Ectodermal cell (in vitro differentiated cells): ENCODE data around the gene CEP152.

ENCODE experiments used
- H3K27ac ChIP-seq: 2 replicates; pipeline ENCODE4 v1.7.0; 2013; ENCODE audit warnings: mild to moderate bottlenecking, low read depth, low read length; ENCODE audit not compliant: insufficient read depth, poor library complexity, severe bottlenecking
- H3K27me3 ChIP-seq: 2 replicates; pipeline ENCODE4 v1.7.0; 2013; ENCODE audit warnings: mild to moderate bottlenecking, low read length; ENCODE audit not compliant: insufficient read depth, control insufficient read depth, poor library complexity, severe bottlenecking
- H3K36me3 ChIP-seq: one replicate; pipeline ENCODE4 v1.7.0; 2013; ENCODE audit warnings: low read length; ENCODE audit not compliant: control insufficient read depth, insufficient read depth
- H3K4me1 ChIP-seq: one replicate; pipeline ENCODE4 v1.7.0; 2013; ENCODE audit warnings: low read length; ENCODE audit not compliant: control insufficient read depth, insufficient read depth
- H3K4me3 ChIP-seq: 2 replicates; pipeline ENCODE4 v1.7.0; 2013; ENCODE audit warnings: low read depth, low read length, control low read depth; ENCODE audit not compliant: insufficient read depth
- H3K9me3 ChIP-seq: 2 replicates; pipeline ENCODE4 v1.7.0; 2013; ENCODE audit warnings: mild to moderate bottlenecking, low read length, moderate library complexity; ENCODE audit not compliant: control insufficient read depth
- WGBS, 2 experiments: methylation state at CpG; one replicate each; pipeline ENCODE4 v1.1.7; 2013; ENCODE audit warnings: missing lambda C conversion rate in 2 of 2; 5-methylcytosine and 5-hydroxymethylcytosine counted together

The CEP152 gene

GRCh38 chr15:48693484-48693883 is 117.4 kb downstream of the CEP152 start:
- Histone ChIP-seq H3K27ac (no peak overlapping the region), H3K9me3 (no peaks in the 10 kb centered on the region), H3K4me1 (no peaks in the 10 kb centered on the region), H3K27me3 (no peaks in the 10 kb centered on the region), H3K4me3 (no peak overlapping the region), H3K36me3 (no peaks in the 10 kb centered on the region)

- WGBS, 2 experiments, result 71 to 100% methylated on average over 1 of the region's 2 CpGs
Observed at GRCh38 chr15:48688493-48688892, 122.4 kb downstream of the CEP152 start.

More at GRCh38 chr15:48688493-48688892, 122.4 kb downstream of the CEP152 start:
- Histone ChIP-seq H3K9me3 (no peaks in the 10 kb centered on the region), H3K4me1 (no peaks in the 10 kb centered on the region), H3K27ac (no peak overlapping the region), H3K4me3 (no peak overlapping the region), H3K36me3 (no peaks in the 10 kb centered on the region), H3K27me3 (no peaks in the 10 kb centered on the region)
